ENCODE results near the gene TINAG.

GRCh38 chr6:54353975-54354374 is 45.7 kb downstream of the TINAG start:
- TF ChIP-seq CTCF (IDR thresholded peaks at IDR 0.05) (no peak), EZH2 (IDR thresholded peaks at IDR 0.05) (no peak)
